Stomach smooth muscle (tissue), 2 donors: Measurements from ENCODE around the gene GTF3C4.

Source experiments
- H3K27ac ChIP-seq: one replicate; pipeline ENCODE4 v1.7.0; 2013; ENCODE audit warnings: mild to moderate bottlenecking, low read length, inconsistent platforms
- H3K27me3 ChIP-seq, 2 donors: one replicate each; pipeline ENCODE4 v1.7.0; 2013; ENCODE audit warnings: low read length in 2 of 2; ENCODE audit not compliant: insufficient read depth in 2 of 2, control insufficient read depth in 1 of 2
- H3K36me3 ChIP-seq, 2 donors: one replicate each; pipeline ENCODE4 v1.7.0; 2013; ENCODE audit warnings: low read length in 2 of 2; ENCODE audit not compliant: control insufficient read depth in 2 of 2, insufficient read depth in 2 of 2
- H3K4me1 ChIP-seq: one replicate; pipeline ENCODE4 v1.7.0; 2013; ENCODE audit warnings: low read length; ENCODE audit not compliant: control insufficient read depth, insufficient read depth
- H3K4me3 ChIP-seq, 2 donors: one replicate each; pipeline ENCODE4 v1.7.0; 2013; ENCODE audit warnings: low read length in 2 of 2
- H3K9ac ChIP-seq, 2 donors: one replicate each; pipeline ENCODE4 v1.7.0; 2013; ENCODE audit warnings: low read length in 2 of 2, mild to moderate bottlenecking in 1 of 2
- H3K9me3 ChIP-seq, 2 donors: one replicate each; pipeline ENCODE4 v1.7.0; 2013; ENCODE audit warnings: low read length in 2 of 2; ENCODE audit not compliant: control insufficient read depth in 2 of 2
- donor health status: healthy.
- donor health status: Pancreatic carcinoma.

GTF3C4 gene

GRCh38 chr9:132730054-132731033 lies 60.1 kb downstream of the GTF3C4 start:
- no peak overlapping the region for H3K27ac ChIP-seq
- no peak overlapping the region for H3K9ac ChIP-seq
- no peaks in the 10 kb centered on the region for H3K9me3 ChIP-seq
- H3K36me3 ChIP-seq = no peaks in the 10 kb centered on the region
- H3K4me3 ChIP-seq = no peak overlapping the region
- no peaks in the 10 kb centered on the region for H3K4me1 ChIP-seq
- H3K27me3 ChIP-seq = peaks cover 3 to 5% of the 10 kb centered on the region in 2 donors

- Histone ChIP-seq H3K4me1 (no peaks in the 10 kb centered on the region), H3K9me3 (no peaks in the 10 kb centered on the region), H3K27ac (no peak overlapping the region), H3K27me3 (peaks cover 3 to 5% of the 10 kb centered on the region in 2 donors), H3K9ac (no peak overlapping the region), H3K4me3 (no peak overlapping the region), H3K36me3 (no peaks in the 10 kb centered on the region)
These were observed 61.0 kb downstream of the GTF3C4 start for GRCh38 chr9:132731230-132731629.

DNA sequence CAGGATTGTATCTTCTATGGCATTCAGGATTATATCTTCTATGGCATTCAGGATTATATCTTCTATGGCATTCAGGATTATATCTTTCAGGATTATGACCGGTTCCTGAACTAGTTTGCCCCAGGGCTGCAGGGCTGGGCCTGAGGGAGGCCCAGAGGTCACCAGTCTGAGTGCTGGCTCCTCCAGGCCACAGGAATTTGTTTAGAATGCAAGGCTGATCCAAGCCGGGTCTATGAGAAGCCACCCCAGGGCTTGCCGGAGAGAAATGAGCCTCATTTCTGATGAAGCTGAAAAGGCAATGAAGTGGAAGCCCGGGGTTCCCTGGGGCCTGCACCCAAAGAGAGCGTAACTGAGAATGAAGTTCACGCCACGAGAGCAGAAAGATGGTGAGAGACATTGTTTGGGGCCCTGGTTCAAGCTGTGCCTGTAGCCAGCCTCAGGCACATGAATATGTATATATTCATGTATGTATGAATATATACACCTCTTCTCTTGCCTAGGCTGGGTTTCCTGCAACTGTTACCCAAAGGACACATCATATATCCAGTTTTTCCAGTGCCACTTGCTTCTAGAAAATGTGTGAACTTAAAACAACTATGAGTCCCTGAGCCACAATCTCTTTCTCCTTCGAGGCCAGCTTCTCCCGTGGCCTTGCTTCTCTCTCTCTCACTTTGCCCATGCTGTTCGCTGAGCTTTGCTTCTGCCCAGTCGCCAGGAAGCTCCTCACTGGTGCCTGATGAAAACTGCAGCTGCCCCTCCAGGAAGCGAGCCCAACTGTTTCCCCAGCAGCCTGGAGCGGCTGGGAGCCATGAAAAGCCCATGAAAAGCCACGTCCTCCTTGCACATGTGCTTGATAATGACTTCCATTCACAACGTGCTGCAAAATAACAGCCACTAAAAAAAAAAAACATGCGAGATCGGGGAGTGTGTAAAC lies 62.3 kb downstream of the GTF3C4 start:
- Histone ChIP-seq H3K4me1 (no peaks in the 10 kb centered on the region), H3K9me3 (no peaks in the 10 kb centered on the region), H3K4me3 (no peak overlapping the region), H3K9ac (no peak overlapping the region), H3K27me3 (peaks cover 3 to 5% of the 10 kb centered on the region in 2 donors), H3K36me3 (no peaks in the 10 kb centered on the region), H3K27ac (no peak overlapping the region)

DNA sequence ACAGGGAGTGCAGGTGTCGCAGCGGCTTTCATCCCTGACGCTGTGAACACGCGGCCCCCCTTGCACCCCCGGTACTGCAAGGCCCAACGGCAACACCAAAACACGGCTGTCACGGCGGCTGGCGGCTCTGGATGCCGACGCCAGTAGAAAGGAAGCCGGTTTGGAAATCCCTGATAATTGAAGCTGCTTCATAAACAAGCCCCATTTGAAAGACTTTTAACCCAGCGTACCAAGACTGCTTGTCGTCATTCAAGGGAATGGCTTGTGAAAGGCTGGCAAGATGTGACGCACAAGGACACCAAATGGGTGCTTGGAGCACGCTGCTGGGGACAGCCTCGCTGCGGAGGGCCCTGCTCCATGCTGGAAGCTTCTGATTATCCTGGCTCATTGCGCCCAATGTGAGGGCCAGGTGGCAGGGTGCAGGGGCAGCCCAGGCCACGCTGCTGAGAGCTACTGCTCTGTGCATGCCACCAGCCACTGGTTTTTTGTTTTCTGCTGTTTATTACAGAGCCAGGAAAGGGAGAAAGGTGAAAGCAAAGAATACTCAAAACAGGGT lies 63.1 kb downstream of the GTF3C4 start:
- H3K36me3 ChIP-seq = no peaks in the 10 kb centered on the region
- no peaks in the 10 kb centered on the region for H3K9me3 ChIP-seq
- no peak overlapping the region for H3K9ac ChIP-seq
- no peak overlapping the region for H3K4me3 ChIP-seq
- H3K27me3 ChIP-seq = peaks cover 3 to 5% of the 10 kb centered on the region in 2 donors
- H3K27ac ChIP-seq = no peak overlapping the region
- no peaks in the 10 kb centered on the region for H3K4me1 ChIP-seq

- H3K27me3 ChIP-seq = peaks cover 17 to 27% of the 10 kb centered on the region in 2 donors
- H3K27ac ChIP-seq = no peak overlapping the region
- no peak overlapping the region for H3K9ac ChIP-seq
- H3K4me1 ChIP-seq = no peaks in the 10 kb centered on the region
- no peaks in the 10 kb centered on the region for H3K36me3 ChIP-seq
- H3K9me3 ChIP-seq = no peaks in the 10 kb centered on the region
- no peak overlapping the region for H3K4me3 ChIP-seq
These were observed 69.5 kb downstream of the GTF3C4 start for GRCh38 chr9:132739710-132740310.

- peaks cover 18 to 30% of the 10 kb centered on the region in 2 donors for H3K27me3 ChIP-seq
- H3K4me1 ChIP-seq = no peaks in the 10 kb centered on the region
- no peaks in the 10 kb centered on the region for H3K9me3 ChIP-seq
These were observed 70.5 kb downstream of the GTF3C4 start for GRCh38 chr9:132740526-132741309.

DNA sequence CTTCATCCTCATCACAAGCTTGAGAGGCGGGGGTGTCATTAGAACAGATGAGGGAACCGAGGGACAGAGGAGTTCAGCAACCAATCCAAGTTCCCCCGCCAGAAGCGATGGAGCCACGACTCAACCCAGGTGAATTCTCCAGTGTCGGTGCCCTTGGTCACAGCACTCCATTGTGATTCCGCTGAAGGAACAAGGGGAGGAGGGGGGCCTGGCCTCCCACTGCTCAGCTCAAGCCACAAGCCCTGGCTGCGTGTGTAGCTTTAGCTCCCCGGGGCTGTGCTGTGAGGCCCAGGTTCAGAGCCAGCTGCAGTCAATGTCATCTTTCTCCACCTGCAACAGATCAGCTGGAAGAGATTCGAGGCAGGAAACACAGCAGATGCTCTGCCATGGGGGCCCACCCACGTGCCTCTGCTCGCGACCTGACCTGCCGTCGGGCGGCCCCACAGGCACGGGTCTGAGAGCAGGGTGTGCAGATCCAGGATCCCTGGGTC lies 72.6 kb downstream of the GTF3C4 start:
- no peak overlapping the region for H3K9ac ChIP-seq
- no peaks in the 10 kb centered on the region for H3K36me3 ChIP-seq
- no peak overlapping the region for H3K4me3 ChIP-seq
- no peaks in the 10 kb centered on the region for H3K9me3 ChIP-seq
- H3K4me1 ChIP-seq = no peaks in the 10 kb centered on the region
- H3K27me3 ChIP-seq = peaks cover 18 to 30% of the 10 kb centered on the region in 2 donors
- H3K27ac ChIP-seq = no peak overlapping the region

More at GRCh38 chr9:132740526-132741309, 70.5 kb downstream of the GTF3C4 start:
- Histone ChIP-seq H3K36me3 (no peaks in the 10 kb centered on the region), H3K9ac (no peak overlapping the region), H3K4me3 (no peak overlapping the region), H3K27ac (no peak overlapping the region)

- no peak overlapping the region for H3K27ac ChIP-seq
- H3K36me3 ChIP-seq = no peaks in the 10 kb centered on the region
- H3K4me3 ChIP-seq = no peak overlapping the region
- peaks cover 18 to 30% of the 10 kb centered on the region in 2 donors for H3K27me3 ChIP-seq
- H3K9ac ChIP-seq = no peak overlapping the region
- H3K9me3 ChIP-seq = no peaks in the 10 kb centered on the region
- H3K4me1 ChIP-seq = no peaks in the 10 kb centered on the region
These were observed 73.7 kb downstream of the GTF3C4 start for GRCh38 chr9:132743931-132744479.
